ENCODE data around the gene KDF1.
A peak's percentile ranks its signal among the peaks of the same experiment; 100 is the strongest.

Gene KDF1

GRCh38 chr1:26959722-26960624 is at the start of gene KDF1:
Gene KDF1 (minus strand): TSS chr1:26960468. CDS start chr1:26952380, 8,088 bp downstream.
- peak; percentile 33 for DNase-seq

- no peak for DNase-seq
Measured at GRCh38 chr1:27009601-27010197, 49.4 kb upstream of the KDF1 start.

GRCh38 chr1:27007909-27008582 is 47.8 kb upstream of the KDF1 start:
- no peak for DNase-seq

- no peak for DNase-seq
Measured at GRCh38 chr1:27006683-27007082, 46.4 kb upstream of the KDF1 start.

- DNase-seq: no peak
Measured at GRCh38 chr1:27005648-27006496, 45.6 kb upstream of the KDF1 start.

- no peak for DNase-seq
Measured at GRCh38 chr1:27005166-27005530, 44.9 kb upstream of the KDF1 start.

GRCh38 chr1:27004471-27005165 is 44.4 kb upstream of the KDF1 start:
- no peak for DNase-seq

- no peak for DNase-seq
Measured at GRCh38 chr1:27003745-27004470, 43.6 kb upstream of the KDF1 start.

- no peak for DNase-seq
Measured at GRCh38 chr1:27001570-27002360, 41.5 kb upstream of the KDF1 start.

GRCh38 chr1:27000817-27001460 is 40.7 kb upstream of the KDF1 start:
- DNase-seq: no peak

GRCh38 chr1:27000090-27000816 is 40.0 kb upstream of the KDF1 start:
- DNase-seq: no peak

- no peak for DNase-seq
Measured at GRCh38 chr1:26999440-26999987, 39.2 kb upstream of the KDF1 start.

GRCh38 chr1:26998429-26999300 is 38.4 kb upstream of the KDF1 start:
- DNase-seq: no peak

- no peak for DNase-seq
Measured at GRCh38 chr1:26996665-26997064, 36.4 kb upstream of the KDF1 start.

- no peak for DNase-seq
Measured at GRCh38 chr1:26996024-26996423, 35.8 kb upstream of the KDF1 start.

GRCh38 chr1:26994787-26995517 is 34.7 kb upstream of the KDF1 start:
- DNase-seq: no peak
